Smooth muscle cell (in vitro differentiated cells): Measurements from ENCODE around the gene RPIA. TPM values are rescaled to one million over a fixed set of nuclear protein-coding genes. Genes with fewer than 3 reads are reported as not detected.
"Not testable (repeated sequence)": the region's sequence is repeated elsewhere in the genome, so short reads cannot be mapped to it uniquely, and the experiment has no call there.

ENCODE experiments used
- DNase-seq: peaks from one replicate; lab custom pipeline; 2025; ENCODE audit not compliant: unreplicated experiment; lab: John Stamatoyannopoulos, UW
- H2AFZ ChIP-seq: fragments of 200-600 bp; sonication (generic); 2 replicates; pipeline ENCODE4 v1.6.0; 2016; ENCODE audit warnings: antibody characterized with exemption, low read depth, mild to moderate bottlenecking
- H3F3A ChIP-seq: fragments of 200-600 bp; sonication (generic); 2 replicates; pipeline ENCODE4 v1.6.0; 2017; ENCODE audit warnings: antibody characterized with exemption, low read depth
- H3K27ac ChIP-seq: fragments of 200-600 bp; sonication (generic); 2 replicates; pipeline ENCODE4 v1.5.1; 2016; ENCODE audit warnings: low read depth, mild to moderate bottlenecking
- H3K27me3 ChIP-seq: fragments of 200-600 bp; sonication (generic); 2 replicates; pipeline ENCODE4 v1.6.1; 2016; ENCODE audit warnings: low read depth, mild to moderate bottlenecking
- H3K36me3 ChIP-seq: fragments of 200-600 bp; sonication (generic); 2 replicates; pipeline ENCODE4 v1.5.1; 2016; ENCODE audit warnings: low read depth
- H3K4me1 ChIP-seq: fragments of 200-600 bp; sonication (generic); 2 replicates; pipeline ENCODE4 v1.5.1; 2016; ENCODE audit warnings: low read depth
- H3K4me2 ChIP-seq: fragments of 200-600 bp; sonication (generic); 2 replicates; pipeline ENCODE4 v1.6.0; 2016; ENCODE audit warnings: mild to moderate bottlenecking
- H3K4me3 ChIP-seq: fragments of 200-600 bp; sonication (generic); 2 replicates; pipeline ENCODE4 v1.5.1; 2016; ENCODE audit warnings: mild to moderate bottlenecking
- H3K79me2 ChIP-seq: fragments of 200-600 bp; sonication (generic); 2 replicates; pipeline ENCODE4 v1.6.0; 2016; ENCODE audit warnings: low read depth, mild to moderate bottlenecking
- H3K9ac ChIP-seq: fragments of 200-600 bp; sonication (generic); 2 replicates; pipeline ENCODE4 v1.6.0; 2016; ENCODE audit warnings: low read depth
- H3K9me3 ChIP-seq: fragments of 200-600 bp; sonication (generic); replicated peaks from 2 replicates; pipeline ENCODE4 v1.5.1; 2016; ENCODE audit warnings: low read depth
- H4K20me1 ChIP-seq: fragments of 200-600 bp; sonication (generic); 2 replicates; pipeline ENCODE4 v1.6.0; 2016; ENCODE audit warnings: low read depth
- WGBS: methylation state at CpG from one replicate; pipeline ENCODE4 v1.1.7; 2016; ENCODE audit warnings: low lambda C conversion rate; 5-methylcytosine and 5-hydroxymethylcytosine counted together
- polyA plus RNA-seq: library from polyadenylated mRNA; unstranded; fragments of >200 nt; fragmentation: Nextera tagmentation; extraction: Ambion mirVana; gene quantifications from 2 replicates; pipeline ENCODE4 v1.2.1, GENCODE V29; 2016
- total RNA-seq: library from RNA; depleted of rRNA; stranded (reverse); fragments of >200 nt; gene quantifications from 2 replicates; pipeline ENCODE4 v1.2.3, GENCODE V29; 2014
- TF ChIP-seq, protein P1 (sequence below): fragments of 200-600 bp; sonication (generic); IDR thresholded peaks from 2 replicates; pipeline ENCODE4 v1.5.1; 2017; ENCODE audit warnings: borderline replicate concordance, mild to moderate bottlenecking, antibody characterized with exemption; ENCODE audit not compliant: insufficient read depth, poor library complexity, severe bottlenecking

The RPIA gene
- total and polyA plus RNA-seq, 2 experiments from 2014 or later, result 8.9 to 9.9 TPM

DNA sequence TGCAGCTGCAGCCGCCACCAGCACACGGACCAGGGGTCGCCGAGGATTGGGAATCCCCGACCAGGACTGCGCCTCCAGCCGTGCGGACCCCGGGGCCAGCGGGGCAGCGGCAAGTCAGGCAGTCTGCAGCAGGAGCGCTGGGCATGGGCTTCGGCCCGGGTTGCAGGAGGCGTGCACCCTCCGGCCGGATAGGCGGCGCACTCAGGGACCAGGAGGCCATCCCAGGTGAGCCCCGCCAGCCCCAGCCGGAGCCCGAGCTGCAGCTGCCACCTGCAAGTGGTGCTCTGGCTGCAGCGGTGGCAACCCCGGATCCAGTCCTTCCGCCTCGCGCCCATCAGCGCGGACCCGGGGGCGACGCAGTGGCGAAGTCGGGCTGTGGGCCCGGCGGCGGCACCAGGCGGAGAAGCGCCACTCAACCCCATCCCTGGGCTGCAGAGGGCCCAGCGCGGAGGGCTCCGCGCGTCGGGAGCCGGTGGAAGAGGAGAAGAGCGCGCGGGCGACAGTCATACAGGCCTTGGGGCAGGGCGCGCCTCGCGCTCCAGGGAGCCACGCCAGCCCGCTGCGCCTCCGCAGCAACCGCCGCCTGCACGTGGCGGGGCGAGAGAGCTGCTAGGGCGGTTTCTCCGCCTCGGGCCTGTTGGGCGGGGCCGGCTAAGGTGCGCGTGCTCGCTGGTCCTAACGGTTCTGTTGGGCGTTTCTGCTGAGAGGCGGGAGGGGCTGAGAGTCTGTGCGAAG is 73.8 kb downstream of the RPIA start:
- Histone ChIP-seq H3K4me3 (no peak overlapping the region), H3K36me3 (no peaks in the 10 kb centered on the region), H4K20me1 (no peaks in the 10 kb centered on the region), H3K79me2 (no peaks in the 10 kb centered on the region), H2AFZ (no peak overlapping the region), H3K27ac (no peak overlapping the region), H3F3A (no peaks in the 10 kb centered on the region), H3K27me3 (peaks cover 32% of the 10 kb centered on the region), H3K4me2 (no peak overlapping the region), H3K9me3 (no peaks in the 10 kb centered on the region), H3K4me1 (no peaks in the 10 kb centered on the region), H3K9ac (no peak overlapping the region)
- TF ChIP-seq, protein P1, sequence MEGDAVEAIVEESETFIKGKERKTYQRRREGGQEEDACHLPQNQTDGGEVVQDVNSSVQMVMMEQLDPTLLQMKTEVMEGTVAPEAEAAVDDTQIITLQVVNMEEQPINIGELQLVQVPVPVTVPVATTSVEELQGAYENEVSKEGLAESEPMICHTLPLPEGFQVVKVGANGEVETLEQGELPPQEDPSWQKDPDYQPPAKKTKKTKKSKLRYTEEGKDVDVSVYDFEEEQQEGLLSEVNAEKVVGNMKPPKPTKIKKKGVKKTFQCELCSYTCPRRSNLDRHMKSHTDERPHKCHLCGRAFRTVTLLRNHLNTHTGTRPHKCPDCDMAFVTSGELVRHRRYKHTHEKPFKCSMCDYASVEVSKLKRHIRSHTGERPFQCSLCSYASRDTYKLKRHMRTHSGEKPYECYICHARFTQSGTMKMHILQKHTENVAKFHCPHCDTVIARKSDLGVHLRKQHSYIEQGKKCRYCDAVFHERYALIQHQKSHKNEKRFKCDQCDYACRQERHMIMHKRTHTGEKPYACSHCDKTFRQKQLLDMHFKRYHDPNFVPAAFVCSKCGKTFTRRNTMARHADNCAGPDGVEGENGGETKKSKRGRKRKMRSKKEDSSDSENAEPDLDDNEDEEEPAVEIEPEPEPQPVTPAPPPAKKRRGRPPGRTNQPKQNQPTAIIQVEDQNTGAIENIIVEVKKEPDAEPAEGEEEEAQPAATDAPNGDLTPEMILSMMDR, result no peak
- WGBS, result 9% methylated on average over 74 of the region's 75 CpGs
- DNase-seq, result no peak

DNA sequence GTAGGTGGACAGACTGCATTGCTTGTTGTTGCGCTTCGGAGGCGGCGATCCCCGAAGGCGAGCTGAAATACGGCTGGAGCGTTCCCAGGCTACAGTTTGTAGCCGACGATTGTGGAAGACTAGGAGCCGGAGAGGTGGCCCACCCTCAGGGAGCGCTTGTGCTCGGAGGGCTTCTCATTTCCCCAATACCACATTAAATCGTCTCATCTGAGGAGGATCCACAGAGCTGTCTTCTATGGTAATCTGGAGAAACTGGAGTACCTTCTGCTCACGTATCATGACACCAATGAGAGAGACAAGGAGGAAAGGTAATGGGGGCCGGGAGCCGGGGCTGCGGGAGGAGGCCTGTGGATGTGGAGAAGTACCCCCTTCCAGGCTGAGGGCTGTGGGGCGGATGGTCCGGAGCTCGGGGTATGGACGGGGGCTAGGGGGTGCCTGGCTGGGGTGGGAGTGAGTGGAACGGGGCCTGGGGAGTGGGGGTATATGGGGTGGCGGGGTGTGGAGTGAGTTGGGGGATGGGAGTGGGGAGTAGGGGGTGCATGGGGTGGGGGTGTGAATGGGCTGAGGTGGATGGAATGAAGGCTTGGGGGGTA is 74.5 kb downstream of the RPIA start:
- not testable (repeated sequence) for H3K4me3 ChIP-seq, H4K20me1 ChIP-seq, H3K36me3 ChIP-seq, H3K27ac ChIP-seq, H2AFZ ChIP-seq, H3K4me1 ChIP-seq, H3K9ac ChIP-seq, DNase-seq, H3K4me2 ChIP-seq, H3F3A ChIP-seq, H3K9me3 ChIP-seq, H3K79me2 ChIP-seq
- WGBS, result 60% methylated on average over 20 of the region's 24 CpGs
- peaks cover 32% of the 10 kb centered on the region for H3K27me3 ChIP-seq

DNA sequence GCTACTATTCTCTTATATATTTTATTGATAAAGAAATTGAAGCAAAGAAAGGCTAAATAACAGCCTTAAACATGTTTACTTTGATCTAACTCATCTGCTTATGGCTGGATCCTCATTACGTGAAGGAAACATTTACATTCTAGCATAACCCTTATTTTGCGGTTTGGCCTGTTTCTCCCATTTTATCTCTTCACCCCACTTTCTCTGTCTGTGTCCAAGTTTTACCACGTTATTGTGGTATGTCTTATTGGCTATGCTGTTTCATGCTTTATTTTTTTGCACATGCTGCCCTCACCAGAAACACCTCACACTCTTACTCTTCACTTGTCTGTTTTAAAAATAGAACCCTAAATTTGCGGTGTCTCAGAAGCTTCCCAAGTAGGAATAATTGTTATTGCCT is 78.5 kb downstream of the RPIA start:
- DNase-seq, result no peak

DNA sequence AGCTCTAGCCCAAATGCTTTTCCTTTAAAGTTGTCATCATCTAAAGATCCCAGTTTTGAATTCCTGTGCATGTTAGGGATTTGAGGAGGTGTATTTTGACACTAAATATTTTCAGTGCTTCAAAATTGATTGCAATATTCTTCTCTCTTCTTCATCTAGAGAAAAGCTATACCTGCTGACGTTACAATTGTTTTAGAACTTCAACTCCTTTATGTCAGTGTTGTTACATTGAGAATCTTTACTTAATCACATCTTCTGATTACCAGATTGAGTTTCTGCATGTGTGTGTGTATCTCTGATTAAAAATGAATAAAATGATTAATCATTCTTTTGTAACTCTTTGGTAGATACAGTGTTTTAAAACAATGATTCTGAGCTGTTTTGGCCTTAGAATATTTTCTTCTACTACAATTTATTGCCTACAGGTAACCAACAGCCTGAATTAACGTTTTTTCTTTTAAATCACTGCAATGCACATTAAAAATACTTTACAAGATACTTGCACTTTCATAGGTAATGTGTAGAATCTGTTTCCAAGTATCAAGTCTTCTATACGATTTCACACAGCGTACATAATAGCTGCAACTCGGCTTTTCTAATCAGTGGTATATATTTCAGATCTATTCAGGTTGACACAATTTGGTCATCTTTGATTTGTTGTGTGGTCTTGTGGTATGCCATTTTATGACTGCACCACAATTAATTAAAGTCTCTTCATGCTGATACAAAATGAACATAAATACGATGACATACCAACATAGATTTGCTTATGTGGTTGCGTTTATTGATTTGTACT is 82.0 kb downstream of the RPIA start:
- not testable (repeated sequence) for H3K9me3 ChIP-seq, H3K27me3 ChIP-seq, H3K79me2 ChIP-seq

More for the DNA sequence above, 78.5 kb downstream of the RPIA start:
- Histone ChIP-seq H2AFZ (no peak overlapping the region), H3F3A (no peaks in the 10 kb centered on the region), H3K4me3 (no peak overlapping the region), H3K79me2 (no peaks in the 10 kb centered on the region), H3K4me2 (no peak overlapping the region), H3K27me3 (peaks cover 21% of the 10 kb centered on the region), H4K20me1 (no peaks in the 10 kb centered on the region), H3K4me1 (no peaks in the 10 kb centered on the region), H3K9me3 (peaks cover 2% of the 10 kb centered on the region), H3K36me3 (no peaks in the 10 kb centered on the region), H3K9ac (no peak overlapping the region), H3K27ac (no peak overlapping the region)
- TF ChIP-seq, protein P1, result no peak
- 62% methylated on average over 4 of the region's 4 CpGs for whole genome bisulfite sequencing

DNA sequence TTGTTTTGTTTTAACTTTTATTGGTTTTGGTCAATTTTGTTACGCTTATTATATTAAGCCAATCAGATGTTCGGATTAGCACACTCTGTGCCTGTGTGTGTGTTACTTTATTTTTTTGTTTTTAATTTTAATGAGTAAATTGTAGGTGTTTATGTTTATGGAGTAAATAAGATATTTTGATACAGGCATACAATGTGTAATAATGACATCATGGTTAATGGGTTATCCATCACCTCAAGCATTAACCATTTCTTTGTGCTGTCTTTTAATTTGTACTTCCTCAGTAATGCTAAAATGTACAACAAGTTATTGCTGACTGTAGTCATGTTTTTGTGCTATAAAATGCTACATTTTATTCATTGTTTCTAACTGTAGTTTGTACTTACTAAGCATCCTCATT is 97.7 kb downstream of the RPIA start:
- H3K9me3 ChIP-seq, H3K27ac ChIP-seq, H3K4me3 ChIP-seq, DNase-seq, H3K9ac ChIP-seq, H3K27me3 ChIP-seq, H4K20me1 ChIP-seq, H3K4me2 ChIP-seq, H3F3A ChIP-seq, H3K4me1 ChIP-seq, H2AFZ ChIP-seq, H3K36me3 ChIP-seq, H3K79me2 ChIP-seq: not testable (repeated sequence)
- 91% methylated on average over 2 of the region's 2 CpGs for WGBS

More for the DNA sequence above, 82.0 kb downstream of the RPIA start:
- H3K4me2 ChIP-seq, H2AFZ ChIP-seq, H3K4me3 ChIP-seq, H4K20me1 ChIP-seq, H3F3A ChIP-seq, H3K9ac ChIP-seq, H3K36me3 ChIP-seq, H3K4me1 ChIP-seq, DNase-seq, H3K27ac ChIP-seq: not testable (repeated sequence)
- WGBS, result 53% methylated on average over 7 of the region's 7 CpGs

DNA sequence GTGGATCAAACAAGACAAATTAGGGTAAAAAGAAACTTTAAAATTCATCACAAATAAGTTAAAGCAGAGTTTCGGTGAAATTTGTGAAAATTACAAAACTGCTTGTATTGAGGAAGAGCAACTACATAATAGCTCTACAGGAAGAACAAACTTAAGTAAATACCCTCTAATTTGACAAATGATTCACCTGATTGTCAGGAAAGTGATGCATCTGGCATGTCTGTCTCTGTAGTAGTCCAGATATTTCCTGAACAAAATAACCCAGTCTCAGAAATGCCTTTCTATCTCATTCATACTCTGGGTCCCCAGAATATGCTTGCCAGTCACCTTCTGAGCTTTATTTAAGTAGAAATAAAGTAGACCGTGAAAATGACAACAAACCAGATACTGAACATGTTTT is 104.5 kb downstream of the RPIA start:
- H4K20me1 ChIP-seq, H3K9me3 ChIP-seq, H3K4me3 ChIP-seq, H3K4me2 ChIP-seq, H3K36me3 ChIP-seq, H3F3A ChIP-seq, DNase-seq, H2AFZ ChIP-seq, H3K4me1 ChIP-seq, H3K9ac ChIP-seq, H3K27ac ChIP-seq, H3K27me3 ChIP-seq, H3K79me2 ChIP-seq: not testable (repeated sequence)
- 62% methylated on average over 2 of the region's 2 CpGs for WGBS

DNA sequence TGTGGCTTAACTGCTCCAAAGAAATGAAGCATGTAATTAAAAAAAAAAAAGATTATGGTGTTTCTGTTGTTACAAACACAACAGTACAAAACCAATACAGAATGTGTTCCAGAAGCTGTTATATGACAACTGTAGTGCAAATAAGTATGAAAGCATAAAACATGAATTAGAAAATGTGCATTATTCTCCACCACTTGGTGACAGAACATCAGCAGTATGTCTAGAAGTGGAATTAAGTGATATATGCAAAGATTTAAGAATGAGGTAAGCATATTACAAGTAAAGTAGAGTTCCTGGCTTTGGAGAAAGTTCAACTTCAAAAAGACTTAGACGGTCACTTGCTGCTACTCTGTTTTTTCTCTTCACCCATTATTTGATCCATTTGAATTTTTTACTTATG is 105.0 kb downstream of the RPIA start:
- not testable (repeated sequence) for H3K9me3 ChIP-seq, H3K4me2 ChIP-seq, H3F3A ChIP-seq, H3K4me1 ChIP-seq, H2AFZ ChIP-seq, H3K36me3 ChIP-seq, H3K4me3 ChIP-seq, H4K20me1 ChIP-seq, H3K27me3 ChIP-seq, H3K9ac ChIP-seq, H3K79me2 ChIP-seq, H3K27ac ChIP-seq, DNase-seq
- WGBS, result 84% methylated on average over 1 of the region's 1 CpG
